HG02840 (cell line): ENCODE measurements around the gene EIF2AK2.

Experiments
- ATAC-seq: cut with Tn5 transposase; IDR thresholded peaks from one replicate; pipeline ENCODE4 v1.9.1; 2021; ENCODE audit warnings: mild to moderate bottlenecking, moderate library complexity, moderate number of reproducible peaks; ENCODE audit not compliant: unreplicated experiment, low FRiP score

The EIF2AK2 gene

DNA sequence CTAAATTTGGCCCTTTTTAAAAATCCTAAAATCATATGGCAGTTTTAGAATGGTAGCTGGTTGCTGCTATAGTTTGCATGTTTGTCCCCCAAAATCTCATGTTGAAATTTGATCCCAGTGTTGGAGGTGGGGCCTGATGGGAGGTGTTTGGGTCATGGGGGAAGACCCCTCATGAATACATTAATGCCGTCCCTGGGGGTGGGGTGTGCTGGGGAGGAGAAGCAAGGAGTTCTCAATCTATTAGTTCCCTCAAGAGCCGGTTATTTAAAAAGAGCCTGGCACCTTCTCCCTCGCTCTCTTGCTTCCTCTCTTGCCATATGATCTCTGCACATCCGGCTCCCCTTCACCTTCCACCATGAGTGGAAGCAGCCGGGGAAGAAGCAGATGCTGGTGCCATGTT, 51.6 kb downstream of the EIF2AK2 start:
- ATAC-seq: no peak

DNA sequence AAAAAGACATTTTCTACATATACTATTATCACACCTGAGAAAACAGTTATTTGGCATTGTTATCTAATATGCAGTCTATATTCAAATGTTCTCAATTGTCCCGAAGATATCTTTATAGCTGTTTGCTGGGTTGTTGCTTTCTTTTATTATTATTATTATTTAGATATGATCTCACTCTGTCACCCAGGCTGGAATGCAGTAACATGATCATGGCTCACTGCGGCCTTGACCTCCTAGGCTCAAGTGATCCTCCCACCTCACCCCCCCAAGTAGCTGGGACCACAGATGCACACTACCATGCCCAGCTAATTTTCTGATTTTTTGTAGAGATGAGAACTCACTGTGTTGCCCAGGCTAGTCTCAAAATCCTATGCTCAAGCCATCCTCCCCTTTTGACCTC, 52.6 kb downstream of the EIF2AK2 start:
- ATAC-seq: no peak

DNA sequence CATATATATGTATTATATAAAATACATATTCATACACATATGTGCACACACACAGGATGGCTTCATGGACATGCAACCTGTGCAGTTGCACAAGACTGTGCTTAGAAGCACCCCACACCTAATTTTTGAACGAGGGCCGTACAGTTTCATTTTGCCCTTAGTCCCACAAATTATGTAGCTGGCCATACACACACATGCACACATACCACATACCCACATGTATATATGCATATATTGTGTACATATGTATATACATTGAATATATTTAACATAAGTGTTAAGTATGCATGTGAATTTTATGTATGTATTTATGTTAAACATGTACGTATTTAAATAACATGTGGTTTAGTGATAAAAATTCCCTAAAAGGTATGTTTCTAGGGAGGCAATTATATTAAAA, 54.2 kb downstream of the EIF2AK2 start:
- ATAC-seq: no peak

DNA sequence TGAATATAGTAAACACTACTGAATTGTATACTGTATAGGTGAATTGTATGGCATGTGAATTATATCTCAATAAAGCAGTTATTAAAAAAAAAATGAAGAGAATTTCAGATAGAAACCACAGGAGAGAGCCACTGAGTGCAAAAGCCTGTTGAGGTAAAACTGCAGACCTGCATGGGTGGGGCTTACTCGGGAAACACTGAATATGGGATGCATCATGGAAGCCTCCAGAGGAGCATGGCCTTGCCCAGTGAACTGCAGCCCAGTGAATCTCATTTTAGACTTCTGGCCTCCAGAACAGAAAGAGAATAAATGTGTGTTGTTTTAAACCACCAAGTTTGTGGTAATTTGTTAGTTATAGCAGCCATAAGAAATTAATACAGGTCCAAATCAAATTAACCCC, 56.7 kb downstream of the EIF2AK2 start:
- ATAC-seq: no peak

DNA sequence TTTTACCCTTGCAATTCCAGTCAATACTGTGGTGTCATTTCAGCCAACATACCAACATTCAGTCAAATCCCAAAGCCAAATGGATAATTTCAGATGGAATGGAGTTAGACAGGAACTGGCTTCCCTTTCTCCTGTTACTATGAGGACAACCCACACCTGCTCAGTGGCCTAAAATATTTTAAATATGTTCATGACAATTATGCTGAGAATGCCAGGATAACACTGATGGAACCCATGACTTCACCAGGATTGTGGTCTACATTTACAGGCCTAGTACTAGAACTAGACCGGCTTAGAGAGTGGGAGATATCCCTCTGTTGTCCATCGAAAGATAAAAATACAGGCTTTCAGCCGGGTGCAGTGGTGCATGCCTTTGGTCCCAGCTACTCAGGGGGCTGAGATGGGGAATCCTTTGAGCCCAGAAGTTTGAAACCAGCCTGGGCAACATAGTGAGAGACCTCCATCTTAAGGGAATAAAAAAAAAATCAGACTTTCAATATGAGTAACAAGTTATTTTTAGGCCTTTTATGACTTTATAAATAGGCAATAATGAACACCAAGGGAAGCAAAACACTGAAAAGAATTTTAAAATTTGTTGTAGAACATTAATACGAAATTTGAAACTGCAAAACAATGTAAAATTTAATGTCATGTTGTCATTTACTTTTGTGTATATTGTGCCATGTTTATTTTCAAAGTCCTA, 58.2 kb downstream of the EIF2AK2 start:
- ATAC-seq: no peak

DNA sequence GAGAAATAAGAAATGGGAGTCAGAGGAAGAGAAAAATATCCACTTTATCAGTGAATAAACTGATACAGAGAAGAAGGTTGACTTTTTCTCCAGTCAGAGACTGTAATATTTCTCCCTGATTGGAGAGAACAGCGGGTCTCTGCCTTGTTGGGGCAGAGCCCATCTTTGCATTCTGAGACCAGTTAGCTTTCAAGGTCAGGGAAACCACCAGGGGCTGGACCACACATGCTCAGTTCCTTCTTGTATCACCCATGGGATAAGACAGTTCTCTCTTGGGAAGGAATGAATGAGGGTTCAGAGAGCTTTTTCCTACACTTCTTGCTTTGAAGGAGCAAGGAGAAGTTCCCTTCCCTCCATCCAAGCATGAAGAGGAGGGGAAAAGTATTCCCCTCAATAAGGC, 60.2 kb downstream of the EIF2AK2 start:
- no peak for ATAC-seq

DNA sequence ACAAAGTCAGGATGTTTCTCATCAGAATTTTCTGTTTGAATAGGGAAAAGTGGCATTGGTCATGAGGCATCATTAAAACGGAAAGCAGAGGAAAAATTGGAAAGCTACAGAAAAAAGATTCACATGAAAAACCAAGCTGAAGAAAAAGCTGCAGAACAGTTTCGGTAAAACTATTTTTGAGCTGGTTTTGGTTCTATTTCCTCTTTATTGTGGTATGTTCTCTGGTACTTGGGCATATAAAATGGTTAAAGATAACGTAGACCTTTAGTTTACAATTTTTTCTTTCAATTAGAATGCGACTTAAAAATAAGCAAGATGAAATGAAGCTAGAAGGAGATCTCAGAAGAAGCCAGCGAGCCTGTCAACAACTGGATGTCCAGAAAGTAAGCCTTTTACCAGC, 64.9 kb downstream of the EIF2AK2 start:
- no peak for ATAC-seq

DNA sequence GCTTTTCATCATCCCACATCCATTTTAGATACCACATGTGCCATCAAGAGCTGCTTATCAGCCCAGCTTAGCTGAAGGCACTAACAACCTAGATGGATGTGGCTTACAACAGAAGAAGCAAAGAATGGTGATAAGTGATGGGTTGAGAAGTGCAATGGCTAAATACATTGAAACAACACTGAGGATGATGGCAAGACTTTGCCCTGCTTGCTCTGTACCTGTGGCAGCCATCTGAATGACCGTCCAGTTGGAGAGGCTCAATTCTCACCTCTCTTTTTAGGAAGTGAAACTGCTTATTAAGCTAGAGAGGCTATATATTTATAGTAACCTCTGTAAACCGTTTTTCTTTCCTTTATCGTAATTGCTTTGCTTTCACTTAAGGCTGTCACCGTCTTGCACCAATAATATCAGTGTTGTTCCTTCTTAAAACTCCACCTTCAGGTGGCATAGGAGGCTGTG, 66.7 kb downstream of the EIF2AK2 start:
- peak; percentile 74 for ATAC-seq

DNA sequence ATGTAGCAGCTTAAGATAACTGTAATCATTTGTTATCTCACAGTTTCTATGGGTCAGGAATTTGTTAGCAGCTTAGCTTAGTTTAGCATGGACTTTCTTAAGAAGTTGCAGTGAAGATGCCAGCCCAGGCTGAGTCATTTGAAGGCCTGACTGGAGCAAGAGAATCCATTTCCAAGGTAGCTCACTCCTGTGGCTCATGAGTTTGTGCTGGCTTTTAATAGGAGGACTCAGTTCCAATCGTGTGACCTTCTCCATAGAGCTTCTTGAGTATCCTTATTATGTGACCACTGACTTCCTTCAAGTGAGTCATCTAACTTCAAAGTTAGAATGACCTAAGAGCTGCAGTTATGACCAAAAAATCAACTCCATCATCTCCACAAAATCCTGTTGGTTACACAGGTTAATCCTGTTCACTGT, 71.0 kb downstream of the EIF2AK2 start:
- no peak for ATAC-seq

DNA sequence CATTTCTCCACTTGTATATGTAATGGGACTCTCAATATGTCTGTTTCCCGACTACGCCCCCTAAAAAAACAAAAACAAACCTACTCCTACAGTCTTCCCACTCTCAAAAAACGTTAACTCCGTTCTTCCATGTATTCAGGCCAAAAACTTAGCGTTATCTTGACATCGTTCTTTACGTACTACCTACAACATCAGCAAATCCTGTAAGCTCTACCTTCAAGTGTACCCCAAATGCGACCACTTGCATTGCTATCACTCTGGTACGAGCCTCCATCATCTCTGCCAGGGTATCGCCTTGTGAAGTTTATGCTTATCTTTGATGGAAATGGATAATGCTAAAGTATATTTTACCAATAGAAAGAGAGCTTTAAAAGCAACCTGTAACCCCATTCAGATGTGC, 72.0 kb downstream of the EIF2AK2 start:
- ATAC-seq: no peak

DNA sequence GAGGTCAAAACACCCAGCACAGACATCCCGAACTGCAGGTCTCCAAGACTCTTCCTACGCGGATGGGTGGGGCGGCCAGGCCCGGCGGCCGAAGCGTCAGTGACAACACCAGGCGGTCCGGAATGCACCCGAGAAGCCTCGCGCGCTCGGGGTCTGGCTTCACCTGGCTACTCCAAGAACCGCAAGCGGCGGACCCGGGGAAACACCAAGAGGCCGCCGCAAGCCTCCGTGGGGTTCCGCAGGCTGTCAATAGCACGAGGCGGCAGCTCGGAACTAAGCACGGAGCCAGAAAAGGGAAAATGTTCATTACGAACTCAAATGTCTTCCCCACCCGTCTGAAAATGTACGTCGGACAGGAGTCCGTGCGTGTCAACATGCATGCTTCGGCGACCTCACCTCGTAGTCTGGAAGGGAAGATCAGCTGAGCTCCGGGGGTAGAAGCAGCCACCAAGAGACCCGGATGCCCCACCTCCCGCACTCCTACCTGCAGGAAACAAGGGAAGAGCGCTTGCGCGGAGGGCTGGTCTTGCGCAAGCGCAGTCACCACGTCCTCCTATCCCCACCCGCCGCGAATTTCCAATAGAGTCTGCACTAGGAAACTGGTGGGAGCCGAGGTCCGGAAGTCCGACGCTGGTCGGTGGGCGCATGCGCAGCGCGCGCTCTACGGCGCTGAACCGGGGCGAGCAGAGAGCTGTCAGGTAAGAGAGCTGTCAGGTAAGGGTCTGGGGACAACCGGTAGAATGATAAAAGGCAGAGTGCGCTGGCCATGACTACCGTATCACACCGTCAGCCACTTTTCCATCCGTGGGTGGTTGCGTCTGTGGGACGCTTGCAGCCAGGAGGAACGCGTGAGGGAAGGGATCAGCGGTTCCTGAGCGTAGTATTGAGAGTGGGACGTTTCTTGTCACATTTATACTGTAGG, 72.6 kb downstream of the EIF2AK2 start, which contains the start of the genes GPATCH11 and HEATR5B:
Gene GPATCH11, plus strand, starts transcription at position 646 of the 922 bp plus-strand sequence. CDS start 3,864 bp downstream, outside the sequence.
Gene HEATR5B, minus strand, starts transcription at position 500 of the 922 bp plus-strand sequence. CDS start 958 bp downstream, outside the sequence.
- peak; percentile 88 for ATAC-seq

DNA sequence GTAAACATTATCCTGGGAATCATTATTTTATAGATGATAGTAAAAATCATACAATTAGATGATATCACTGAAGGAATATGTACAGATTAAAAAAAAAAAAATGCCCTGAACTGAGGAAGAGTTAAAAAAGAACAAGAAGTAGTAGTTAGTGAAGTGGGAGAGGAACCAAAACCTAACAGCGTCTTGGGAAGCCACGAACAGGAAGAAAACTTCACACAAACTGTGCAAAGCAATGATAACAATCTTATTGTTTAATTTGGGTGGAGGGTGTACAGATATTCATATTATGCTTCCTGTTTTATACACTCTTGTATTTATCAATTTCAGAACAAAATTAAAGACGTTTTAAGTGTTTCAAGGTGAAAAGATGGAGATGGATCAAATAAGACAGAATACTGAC, 76.1 kb downstream of the EIF2AK2 start:
- ATAC-seq: no peak

DNA sequence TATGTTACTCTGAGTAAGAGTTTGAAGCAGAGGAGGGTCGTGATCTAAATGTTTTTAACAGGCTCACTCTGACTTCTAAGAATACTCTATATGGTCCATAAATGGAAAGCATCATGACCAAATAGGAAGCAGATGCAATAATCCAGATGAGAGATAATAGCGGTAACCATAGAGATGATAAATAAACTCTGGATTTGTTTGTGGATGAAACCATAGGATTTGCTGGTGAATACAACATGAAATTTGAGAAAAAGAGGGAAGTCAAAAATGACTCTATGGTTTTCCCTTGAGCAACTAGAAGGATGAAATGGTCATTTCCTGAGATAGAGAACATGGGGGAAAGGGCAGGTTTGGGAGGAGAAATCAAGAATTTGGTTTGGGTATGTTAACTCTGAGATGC, 76.5 kb downstream of the EIF2AK2 start:
- ATAC-seq: no peak

DNA sequence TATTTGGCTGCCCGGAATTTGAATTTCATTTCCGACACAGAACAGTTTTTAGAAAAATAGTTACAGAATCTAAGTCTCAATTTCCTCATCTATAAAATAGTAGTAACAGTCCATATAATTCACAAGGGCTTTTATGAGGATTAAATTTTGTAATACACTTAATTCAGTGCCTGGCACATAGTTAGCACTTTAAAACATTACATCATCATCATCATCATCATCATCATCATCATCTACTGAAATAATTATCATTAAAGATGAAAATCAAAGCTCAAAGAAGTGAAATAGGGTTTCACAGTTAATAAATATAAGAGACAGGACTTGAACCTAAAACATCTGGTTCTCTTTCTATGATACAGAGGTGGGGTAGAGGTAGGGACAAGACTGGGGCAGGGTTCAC, 85.8 kb downstream of the EIF2AK2 start:
- ATAC-seq: no peak

DNA sequence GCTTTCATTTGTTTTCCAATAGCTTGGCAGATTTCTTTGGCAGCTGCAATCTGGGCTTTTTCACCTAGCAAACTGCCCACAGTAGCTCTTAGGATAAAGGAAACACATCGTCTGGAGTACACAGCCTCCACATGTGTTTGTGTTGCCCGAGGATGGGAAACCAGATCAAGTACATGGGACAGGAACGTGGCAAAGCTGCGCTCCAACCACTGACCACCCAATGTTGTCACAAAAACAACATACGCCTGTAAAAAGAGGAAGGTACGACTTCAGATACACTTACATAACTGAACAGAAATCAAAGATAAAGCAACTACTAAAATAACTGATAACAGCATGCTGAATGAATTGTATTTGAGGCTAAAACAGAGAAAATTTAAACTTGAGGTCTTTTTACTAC, 88.1 kb downstream of the EIF2AK2 start:
- ATAC-seq: no peak

DNA sequence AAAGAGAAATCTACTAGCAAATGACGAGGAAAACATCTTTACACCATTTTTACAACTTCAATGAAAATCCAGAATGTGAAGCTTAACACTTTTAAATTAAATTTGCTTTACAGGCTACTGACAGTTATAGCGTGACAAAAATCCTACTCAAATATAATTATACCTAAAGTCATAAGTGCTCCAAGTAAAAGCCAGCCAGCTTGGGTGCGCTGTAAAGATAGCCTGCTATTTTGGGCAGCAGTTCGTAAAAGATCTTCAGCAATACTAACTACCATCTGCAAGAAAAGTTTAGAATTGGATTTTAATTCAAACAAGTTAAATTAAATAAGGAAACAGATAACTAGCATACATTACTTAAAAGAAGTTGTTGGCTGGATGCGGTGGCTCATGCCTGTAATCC, 95.0 kb downstream of the EIF2AK2 start:
- ATAC-seq: no peak

DNA sequence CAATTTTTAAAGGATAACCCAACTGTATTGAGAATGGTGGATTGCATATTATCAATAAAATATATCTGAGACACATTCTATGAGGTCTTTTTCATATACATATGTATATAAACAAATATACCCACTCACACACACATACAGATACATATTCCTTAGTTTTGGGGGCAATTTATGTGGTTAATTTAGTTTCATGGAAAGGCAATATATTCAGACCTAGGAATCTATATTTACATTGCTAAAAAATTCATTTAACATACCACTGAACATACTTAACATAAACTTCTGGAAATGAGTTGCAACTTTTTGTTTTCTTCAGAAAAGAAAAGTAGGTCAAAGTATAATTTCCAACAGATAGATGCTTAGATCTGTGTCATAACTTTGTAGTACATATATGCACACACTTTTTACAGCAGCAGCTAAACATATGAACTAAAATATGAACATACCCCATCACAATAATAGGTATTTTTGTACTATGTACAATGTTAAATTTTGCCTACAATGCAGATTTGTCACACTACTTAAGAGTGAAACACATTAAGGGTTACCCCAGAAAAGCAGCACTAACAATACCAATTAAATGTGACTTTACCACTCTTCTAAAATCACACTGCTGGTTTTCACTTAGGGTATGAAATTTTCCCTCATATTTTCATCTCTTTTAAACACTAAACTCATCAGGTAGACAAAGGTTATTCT, 95.6 kb downstream of the EIF2AK2 start:
- no peak for ATAC-seq

DNA sequence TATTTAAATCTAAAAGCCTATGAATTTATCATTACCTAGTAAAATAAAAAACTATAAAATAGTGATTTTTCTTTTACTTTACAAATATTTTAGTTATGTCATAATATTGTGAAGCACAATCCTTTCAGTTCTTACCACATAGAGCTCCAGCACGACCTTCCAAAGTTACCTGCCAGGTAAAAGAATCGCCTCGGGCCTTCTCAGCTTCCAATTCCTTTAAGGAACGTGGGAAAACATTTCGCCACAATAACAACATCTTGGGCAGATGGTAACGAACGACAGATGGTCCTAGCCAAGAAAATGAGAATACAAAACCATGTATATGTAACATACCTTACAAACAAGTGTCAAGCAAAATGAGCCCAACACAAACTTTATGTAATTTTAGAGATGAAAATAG, 96.3 kb downstream of the EIF2AK2 start:
- no peak for ATAC-seq

DNA sequence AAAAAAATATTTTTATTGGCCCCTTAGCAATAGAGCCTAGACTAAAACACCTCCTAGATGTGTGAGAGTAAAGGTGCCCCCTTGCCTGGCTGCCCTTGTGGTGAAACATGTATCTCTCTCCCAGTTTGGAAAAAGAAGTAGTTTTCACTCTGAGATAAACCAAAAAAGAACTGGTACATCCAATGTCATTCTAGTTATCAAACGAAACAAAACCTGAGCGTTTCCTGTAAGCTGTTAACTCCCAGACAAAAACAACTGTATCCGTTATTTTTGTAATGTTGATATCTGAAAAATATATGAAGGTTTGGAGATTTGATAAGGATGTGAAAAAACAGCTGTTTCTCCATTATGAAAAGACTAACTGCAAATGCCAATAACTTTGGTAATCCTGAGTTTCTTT, 96.9 kb downstream of the EIF2AK2 start:
- no peak for ATAC-seq

DNA sequence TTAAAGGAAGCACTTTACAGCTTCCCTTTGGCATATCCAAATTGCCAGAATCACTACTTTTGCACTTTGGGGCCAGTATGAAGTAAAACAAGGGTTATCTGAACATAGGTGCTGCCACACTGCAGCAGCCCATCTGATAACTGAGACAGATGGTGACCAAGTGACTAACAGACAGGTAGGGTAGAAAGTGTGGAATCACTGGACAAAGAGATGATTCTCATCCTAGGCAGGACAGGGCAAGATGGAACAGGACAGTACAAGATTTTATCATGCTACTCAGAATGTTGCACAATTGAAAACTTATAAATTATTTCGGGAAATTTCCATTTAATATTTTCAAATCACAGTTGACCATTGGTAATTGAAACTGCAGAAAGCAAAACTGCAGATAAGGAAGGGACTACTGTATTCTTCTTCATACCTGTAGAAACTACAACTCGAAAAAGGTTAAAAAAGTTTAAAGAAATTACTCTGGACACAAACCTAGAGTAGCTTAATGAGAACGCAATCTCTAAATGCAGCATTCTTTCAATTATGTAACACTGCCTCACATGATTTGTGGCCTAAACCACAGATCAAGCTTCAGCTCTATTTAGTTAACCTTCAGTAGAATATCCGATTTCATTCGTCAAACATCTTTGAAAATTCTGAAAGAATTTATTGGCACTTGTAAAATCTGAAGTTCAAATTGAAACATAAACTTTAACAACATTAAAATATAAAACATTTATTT, 104.0 kb downstream of the EIF2AK2 start:
- no peak for ATAC-seq
